GM12873 (cell line): ENCODE data around the gene PDCD1.
A peak's percentile ranks its signal among the peaks of the same experiment; 100 is the strongest.

Experiments used
- TF ChIP-seq, protein P1 (sequence below): IDR thresholded peaks from 2 replicates; pipeline ENCODE4 v1.5.1; 2012; ENCODE audit warnings: low read depth, mild to moderate bottlenecking, moderate library complexity, low read length, control low read depth; ENCODE audit not compliant: insufficient read depth; ENCODE audit errors: missing control alignments

PDCD1 gene

DNA sequence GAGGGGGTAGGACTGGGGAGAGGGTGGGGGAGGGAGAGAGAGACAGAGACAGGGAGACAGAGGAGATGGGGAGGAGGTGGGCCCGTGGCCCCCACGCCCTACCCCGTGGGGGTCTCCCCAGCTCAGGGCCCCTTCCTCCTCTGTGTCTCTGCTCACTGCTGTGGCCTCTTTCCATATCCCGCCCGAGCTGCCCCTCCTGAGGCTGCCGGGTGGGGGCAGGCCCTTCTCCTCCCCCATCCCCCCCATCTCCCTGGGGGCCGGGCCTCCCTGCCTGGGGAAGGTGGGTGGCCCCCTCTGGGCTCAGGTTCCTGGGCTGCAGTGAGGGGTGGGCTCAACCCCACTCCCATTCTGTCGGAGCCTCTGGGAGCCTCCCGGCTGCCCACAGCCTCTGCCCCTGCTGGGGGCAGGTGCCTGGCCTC is 332 bp upstream of the PDCD1 start:
- TF ChIP-seq, protein P1, sequence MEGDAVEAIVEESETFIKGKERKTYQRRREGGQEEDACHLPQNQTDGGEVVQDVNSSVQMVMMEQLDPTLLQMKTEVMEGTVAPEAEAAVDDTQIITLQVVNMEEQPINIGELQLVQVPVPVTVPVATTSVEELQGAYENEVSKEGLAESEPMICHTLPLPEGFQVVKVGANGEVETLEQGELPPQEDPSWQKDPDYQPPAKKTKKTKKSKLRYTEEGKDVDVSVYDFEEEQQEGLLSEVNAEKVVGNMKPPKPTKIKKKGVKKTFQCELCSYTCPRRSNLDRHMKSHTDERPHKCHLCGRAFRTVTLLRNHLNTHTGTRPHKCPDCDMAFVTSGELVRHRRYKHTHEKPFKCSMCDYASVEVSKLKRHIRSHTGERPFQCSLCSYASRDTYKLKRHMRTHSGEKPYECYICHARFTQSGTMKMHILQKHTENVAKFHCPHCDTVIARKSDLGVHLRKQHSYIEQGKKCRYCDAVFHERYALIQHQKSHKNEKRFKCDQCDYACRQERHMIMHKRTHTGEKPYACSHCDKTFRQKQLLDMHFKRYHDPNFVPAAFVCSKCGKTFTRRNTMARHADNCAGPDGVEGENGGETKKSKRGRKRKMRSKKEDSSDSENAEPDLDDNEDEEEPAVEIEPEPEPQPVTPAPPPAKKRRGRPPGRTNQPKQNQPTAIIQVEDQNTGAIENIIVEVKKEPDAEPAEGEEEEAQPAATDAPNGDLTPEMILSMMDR, result peak; percentile 11

DNA sequence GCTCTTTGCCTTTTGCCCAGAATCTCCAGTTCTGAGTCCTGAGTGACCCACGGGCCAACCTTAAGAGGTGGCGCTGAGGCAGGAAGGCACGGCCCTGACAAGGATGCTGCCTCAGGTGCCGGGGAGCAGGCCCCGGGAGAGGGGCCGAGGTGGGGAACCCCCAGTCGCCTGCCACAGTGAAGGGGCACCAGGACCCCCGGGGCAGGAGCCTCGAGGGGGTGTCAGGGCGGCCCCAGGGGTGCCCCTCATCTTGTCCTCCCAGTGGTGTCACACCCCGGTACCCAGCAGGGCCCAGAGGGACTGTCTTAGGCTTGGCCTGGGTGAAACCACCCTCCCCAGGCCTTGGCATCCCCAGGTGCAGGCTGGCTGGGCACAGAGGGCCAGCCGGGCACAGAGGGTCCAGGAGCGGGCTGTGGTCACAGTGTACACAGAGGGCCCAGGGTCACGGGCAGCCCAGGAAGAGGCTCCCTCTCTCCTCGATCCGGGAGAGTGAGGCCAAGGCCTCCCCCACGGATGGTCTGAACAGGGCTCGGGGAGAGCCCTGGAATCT is 1.0 kb downstream of the PDCD1 start:
- TF ChIP-seq, protein P1, result no peak

DNA sequence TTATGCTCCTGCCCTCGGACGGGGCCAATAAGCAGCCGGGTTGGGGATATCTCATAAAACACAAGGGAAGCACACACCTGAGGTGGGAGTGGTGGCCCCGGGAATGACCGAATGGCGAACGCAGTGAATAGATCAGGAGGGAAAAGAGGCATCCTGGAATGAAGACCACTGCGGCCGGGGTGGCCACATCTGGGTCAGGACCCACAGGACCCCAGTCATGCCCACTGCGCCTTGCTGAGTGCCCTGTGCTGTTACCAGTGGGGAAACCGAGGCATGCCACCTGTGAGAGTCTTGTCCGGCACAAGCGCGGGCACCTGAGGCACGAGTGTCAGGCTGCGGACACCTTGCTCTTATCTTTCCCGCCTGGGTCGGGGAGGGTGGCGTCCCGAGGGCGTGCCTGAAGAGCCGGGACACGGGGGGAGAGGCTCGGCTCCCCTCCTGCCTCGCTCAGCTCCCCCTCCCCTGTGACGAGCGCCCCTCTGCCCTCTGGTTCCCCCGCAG is 1.6 kb downstream of the PDCD1 start:
- TF ChIP-seq, protein P1, result no peak

DNA sequence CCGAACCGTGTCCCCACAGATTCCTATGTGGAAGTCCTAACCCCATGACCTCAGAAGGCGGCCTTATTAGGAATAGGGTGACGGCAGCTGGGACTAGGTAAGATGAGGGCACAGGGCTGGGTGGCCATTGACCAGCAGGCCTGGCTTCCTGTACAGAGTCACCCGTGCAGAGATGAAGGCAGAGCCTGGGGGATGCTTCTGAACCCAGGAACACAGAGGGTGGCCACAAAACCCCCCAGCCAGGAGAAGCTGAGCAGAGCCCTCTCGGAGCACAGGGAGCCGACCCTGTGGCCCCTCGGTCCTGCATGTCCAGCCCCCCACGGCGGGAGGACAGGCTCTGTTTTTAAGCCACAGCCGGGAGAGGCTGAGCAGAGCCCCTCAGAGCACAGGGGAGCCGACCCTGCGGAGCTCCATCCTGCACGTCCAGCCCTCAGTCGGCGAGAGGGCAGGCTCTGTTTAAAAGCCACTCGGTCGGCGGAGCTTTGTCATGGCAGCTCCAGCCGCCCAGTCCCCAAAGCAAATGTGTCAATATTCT is 2.7 kb downstream of the PDCD1 start:
- TF ChIP-seq, protein P1, result no peak

DNA sequence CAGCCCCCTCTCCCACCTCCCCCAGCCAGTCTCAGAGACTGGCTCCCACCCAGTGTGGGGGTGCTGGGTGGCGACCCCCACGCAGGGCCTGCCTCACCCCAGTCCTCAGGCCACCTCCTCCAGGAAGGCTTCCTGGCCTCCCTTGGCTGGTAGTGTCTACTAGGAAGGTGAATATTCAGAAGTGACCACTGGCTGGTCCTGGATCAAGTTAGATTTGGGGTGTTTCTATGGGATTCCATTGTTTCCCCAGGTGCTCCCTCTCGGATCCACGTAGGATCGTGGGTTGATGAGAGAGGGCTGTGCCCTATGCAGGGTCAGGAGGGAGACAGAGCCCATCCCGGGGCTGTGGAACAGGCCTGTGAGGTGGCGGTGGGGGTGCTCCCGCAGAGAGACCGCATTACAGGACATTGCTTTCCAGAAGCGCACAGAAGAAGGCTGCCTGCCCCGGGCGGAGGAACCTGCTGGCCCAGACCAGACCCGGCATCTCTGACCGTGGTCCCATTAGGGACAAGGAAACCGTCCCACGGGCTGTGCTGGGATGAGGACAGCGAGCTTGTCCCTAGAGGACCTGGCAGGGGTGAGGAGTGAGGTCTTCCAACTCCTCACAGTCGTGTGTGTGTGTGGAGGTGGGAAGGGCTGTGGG is 3.3 kb downstream of the PDCD1 start:
- TF ChIP-seq, protein P1, result no peak

DNA sequence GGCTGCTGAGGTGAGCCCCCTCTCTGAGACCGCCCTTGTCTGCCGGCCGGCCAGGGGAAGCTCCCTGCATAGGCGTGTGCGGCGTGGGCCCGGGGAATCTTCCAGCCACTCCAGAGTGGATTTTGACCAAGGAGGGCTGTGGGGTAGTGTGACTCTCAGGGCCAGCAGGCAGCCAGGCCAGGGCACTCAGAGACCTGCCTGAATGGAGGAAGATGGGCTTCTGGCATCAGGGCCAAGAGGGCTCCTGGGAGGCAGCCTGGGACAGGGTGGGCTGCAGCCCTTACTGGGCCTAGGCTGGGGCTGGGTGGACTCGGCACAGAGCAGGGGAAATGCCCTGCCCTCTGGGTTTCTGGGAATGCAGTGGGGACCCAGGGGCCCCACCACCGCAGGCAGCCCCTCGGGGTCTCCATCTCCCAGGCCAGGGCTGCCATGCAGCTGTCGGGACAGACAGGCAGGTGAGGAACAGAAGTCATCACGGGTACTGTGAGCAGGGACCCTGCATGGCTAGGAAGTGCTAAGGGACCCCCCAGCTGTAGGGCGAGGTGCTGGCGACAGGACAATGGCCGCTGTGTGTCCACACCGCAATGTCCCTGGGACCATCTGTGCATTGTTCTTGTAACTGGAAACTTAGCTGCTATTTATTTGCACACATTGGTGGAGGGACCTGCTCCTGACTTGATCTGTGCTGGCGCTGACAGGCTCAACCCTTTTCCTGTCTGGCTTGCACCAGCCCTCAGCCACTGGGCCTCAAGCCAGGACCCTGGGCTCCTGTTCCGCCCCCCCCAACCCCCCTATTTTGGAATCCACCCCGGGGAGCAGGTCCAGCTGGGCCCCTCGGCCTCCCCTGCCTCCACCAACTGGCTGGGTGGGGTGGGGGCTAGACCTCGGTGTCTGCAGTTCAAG is 4.1 kb downstream of the PDCD1 start:
- TF ChIP-seq, protein P1, result no peak
